DND-41 (cell line): Measurements from ENCODE around the gene PSMG3.

Source experiments
- CTCF ChIP-seq: IDR thresholded peaks from 2 replicates; pipeline ENCODE4 v1.5.1; 2012; ENCODE audit warnings: borderline replicate concordance, low read length, moderate library complexity, mild to moderate bottlenecking; ENCODE audit not compliant: poor library complexity, severe bottlenecking; ENCODE audit errors: extremely low read depth
- EZH2 ChIP-seq: IDR thresholded peaks from 3 replicates; pipeline ENCODE4 v1.6.1; 2012; ENCODE audit warnings: borderline replicate concordance, low read depth, mild to moderate bottlenecking, moderate library complexity, low read length, inconsistent platforms; ENCODE audit not compliant: severe bottlenecking

- TF ChIP-seq EZH2 (no peak), CTCF (no peak)
These were observed 35.3 kb downstream of the PSMG3 start for GRCh38 chr7:1534330-1535099.
